ENCODE measurements around the gene MRM1.

DNA sequence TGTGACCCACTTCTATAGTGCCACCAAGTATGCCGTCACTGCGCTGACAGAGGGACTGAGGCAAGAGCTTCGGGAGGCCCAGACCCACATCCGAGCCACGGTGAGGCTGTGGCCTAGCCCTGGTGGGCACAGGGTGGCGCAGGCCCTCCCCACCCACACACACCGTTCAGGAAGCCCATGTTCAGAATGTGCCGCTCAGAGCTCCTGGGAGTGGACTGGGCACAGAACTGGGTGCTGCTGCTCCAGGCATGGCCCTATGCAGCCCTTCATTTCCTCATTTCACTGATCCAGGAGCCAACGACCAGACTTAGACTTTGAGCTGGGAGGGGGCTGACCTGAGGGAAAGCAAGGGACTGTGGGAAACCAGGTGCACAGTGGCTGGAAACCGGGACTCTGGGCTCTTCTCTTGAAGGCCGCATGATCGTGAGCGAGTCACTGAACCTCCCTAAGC lies 2.4 kb upstream of the MRM1 start:
- TF ChIP-seq POLR2A (IDR thresholded peaks at IDR 0.05; ENCODE audit: low read depth, low read length) (no peak), POLR2AphosphoS5 (IDR thresholded peaks at IDR 0.05; ENCODE audit: low read depth, low read length) (no peak), TAF1 (IDR thresholded peaks at IDR 0.05; ENCODE audit: low read depth, low read length) (no peak)

All from GM12891 (cell line).